Transverse colon (tissue), 4 donors: ENCODE results near the gene FCN2.

Experiments
- CTCF ChIP-seq, 5 experiments: fragments of 200-600 bp in 3 of 5; fragments of 450-650 bp in 2 of 5; sonication (generic) in 3 of 5; IDR thresholded peaks; 1 replicate in 2 of 5; 2 replicates in 3 of 5; pipeline ENCODE4 v1.5.1; 2016 to 2017; ENCODE audit warnings: antibody characterized with exemption in 5 of 5, inconsistent platforms in 3 of 5, mild to moderate bottlenecking in 2 of 5, moderate library complexity in 1 of 5
- POLR2AphosphoS5 ChIP-seq, 3 donors: sonication (generic); formaldehyde crosslinking; IDR thresholded peaks; one replicate each; pipeline ENCODE4 v1.6.1; 2016; ENCODE audit warnings: antibody characterized with exemption in 3 of 3

- TF ChIP-seq CTCF (IDR thresholded peaks at IDR 0.05) (no peak), POLR2AphosphoS5 (IDR thresholded peaks at IDR 0.05) (no peak)
Measured at GRCh38 chr9:134928436-134929192, 48.0 kb downstream of the FCN2 start.
